WTC11 (cell line): ENCODE measurements around the gene CPVL. TPM values are rescaled to one million over a fixed set of nuclear protein-coding genes. Genes with fewer than 3 reads are reported as not detected.

Experiments used
- ATAC-seq: fragments of 200-7000 bp; cut with Tn5 transposase; 2 replicates; pipeline ENCODE4 v1.10.0; 2021; ENCODE audit warnings: mild to moderate bottlenecking, moderate library complexity
- CTCF ChIA-PET: fragments of 300-600 bp; sonication (Branson Sonifier 250); formaldehyde crosslinking; loops from one replicate; lab custom pipeline; 2021; ENCODE audit warnings: antibody characterized with exemption; lab: Charles Lee
- POLR2A ChIA-PET: fragments of 350-600 bp; sonication (Branson Sonifier 250); formaldehyde crosslinking; loops from one replicate; lab custom pipeline; 2021; ENCODE audit warnings: antibody characterized with exemption; lab: Charles Lee
- DNase-seq: peaks from one replicate; pipeline ENCODE4 v3.0.0; 2021; ENCODE audit warnings: low spot score
- H3K27ac Mint-ChIP-seq: 2 replicates; pipeline ENCODE4 v1.8.0; 2021; ENCODE audit warnings: mixed read lengths
- H3K27me3 Mint-ChIP-seq: 2 replicates; pipeline ENCODE4 v1.8.0; 2021; ENCODE audit warnings: low read depth, mild to moderate bottlenecking, moderate library complexity, mixed read lengths
- H3K36me3 Mint-ChIP-seq: 2 replicates; pipeline ENCODE4 v1.8.0; 2021; ENCODE audit warnings: mixed read lengths
- H3K4me1 Mint-ChIP-seq: 2 replicates; pipeline ENCODE4 v1.8.0; 2022; ENCODE audit warnings: mixed read lengths
- H3K4me3 Mint-ChIP-seq: 2 replicates; pipeline ENCODE4 v1.8.0; 2021; ENCODE audit warnings: mild to moderate bottlenecking, moderate library complexity, mixed read lengths
- H3K9me3 Mint-ChIP-seq: 2 replicates; pipeline ENCODE4 v1.8.0; 2021; ENCODE audit warnings: mixed read lengths
- ATF3 ChIP-seq: sonication (generic); formaldehyde crosslinking; conservative IDR thresholded peaks from 2 replicates; pipeline ENCODE4 v1.8.1; 2022; ENCODE audit warnings: mild to moderate bottlenecking, missing genetic modification reagents
- ATF6 ChIP-seq: sonication (generic); formaldehyde crosslinking; IDR thresholded peaks from 2 replicates; pipeline ENCODE4 v1.8.1; 2023; ENCODE audit warnings: mild to moderate bottlenecking, missing genetic modification reagents
- CREM ChIP-seq: sonication (generic); formaldehyde crosslinking; IDR thresholded peaks from 2 replicates; pipeline ENCODE4 v1.8.1; 2022; ENCODE audit warnings: mild to moderate bottlenecking, missing genetic modification reagents, moderate library complexity
- E2F4 ChIP-seq: sonication (generic); formaldehyde crosslinking; IDR thresholded peaks from 2 replicates; pipeline ENCODE4 v1.8.1; 2022; ENCODE audit warnings: low read depth, mild to moderate bottlenecking, moderate library complexity, missing genetic modification reagents, borderline replicate concordance
- EMX1 ChIP-seq: fragments of 250-450 bp; sonication (Bioruptor Pico); IDR thresholded peaks from 2 replicates; pipeline ENCODE4 v1.8.0; 2021; ENCODE audit warnings: mild to moderate bottlenecking
- IRF2 ChIP-seq: sonication (generic); formaldehyde crosslinking; IDR thresholded peaks from 2 replicates; pipeline ENCODE4 v1.8.0; 2022; ENCODE audit warnings: low read depth, missing genetic modification reagents, borderline replicate concordance
- MLX ChIP-seq: sonication (generic); formaldehyde crosslinking; IDR thresholded peaks from 2 replicates; pipeline ENCODE4 v1.8.1; 2023; ENCODE audit warnings: mild to moderate bottlenecking, missing genetic modification reagents, moderate library complexity
- NR2C2 ChIP-seq: sonication (generic); formaldehyde crosslinking; IDR thresholded peaks from 2 replicates; pipeline ENCODE4 v1.8.0; 2022; ENCODE audit warnings: mild to moderate bottlenecking, missing genetic modification reagents
- PRRX2 ChIP-seq: fragments of 250-450 bp; sonication (Bioruptor Pico); IDR thresholded peaks from 2 replicates; pipeline ENCODE4 v1.8.0; 2021; ENCODE audit warnings: mild to moderate bottlenecking
- SP1 ChIP-seq: sonication (generic); formaldehyde crosslinking; conservative IDR thresholded peaks from 2 replicates; pipeline ENCODE4 v1.8.1; 2022; ENCODE audit warnings: missing genetic modification reagents
- TEAD4 ChIP-seq: sonication (generic); formaldehyde crosslinking; IDR thresholded peaks from 2 replicates; pipeline ENCODE4 v1.8.0; 2022; ENCODE audit warnings: mild to moderate bottlenecking, missing genetic modification reagents
- ZNF121 ChIP-seq: sonication (generic); formaldehyde crosslinking; IDR thresholded peaks from 2 replicates; pipeline ENCODE4 v1.8.0; 2023; ENCODE audit warnings: missing genetic modification reagents
- ZNF219 ChIP-seq: sonication (generic); formaldehyde crosslinking; IDR thresholded peaks from 2 replicates; pipeline ENCODE4 v1.8.0; 2023; ENCODE audit warnings: missing genetic modification reagents, mild to moderate bottlenecking, borderline replicate concordance
- total RNA-seq: library from RNA; stranded (reverse); gene quantifications from 3 replicates; pipeline ENCODE4 v1.2.3, GENCODE V29; 2021
- TF ChIP-seq, protein P1 (sequence below): fragments of 200-600 bp; IDR thresholded peaks from 2 replicates; pipeline ENCODE4 v1.8.0; 2022; ENCODE audit warnings: antibody characterized with exemption
- TF ChIP-seq, protein P2 (sequence below): sonication (generic); formaldehyde crosslinking; IDR thresholded peaks from 2 replicates; pipeline ENCODE4 v1.8.0; 2022; ENCODE audit warnings: mild to moderate bottlenecking, missing genetic modification reagents

The CPVL gene
- total RNA-seq, 1 experiment from 2014 or later: 34.2 TPM

DNA sequence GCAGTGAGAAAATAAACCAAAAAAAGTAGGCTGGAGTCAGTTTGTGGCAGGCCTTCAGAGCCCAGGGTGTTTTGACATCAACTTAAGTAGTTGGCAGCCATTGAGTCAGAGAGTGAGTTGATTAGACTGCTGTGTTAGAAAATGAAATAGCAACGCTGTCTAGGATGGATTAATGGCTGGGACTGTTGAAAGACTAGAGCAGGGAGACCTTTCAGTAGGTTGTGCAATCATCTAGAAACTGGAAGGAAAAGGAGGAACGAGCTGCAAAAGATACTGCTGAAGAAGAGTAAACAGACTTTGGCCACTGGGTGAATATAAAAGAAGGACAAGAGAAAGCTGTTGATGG, 159.6 kb downstream of the CPVL start:
- POLR2A ChIA-PET: no interaction called here
- no peak for ATAC-seq
- Mint-ChIP-seq H3K27me3 (no peaks in the 10 kb centered on the region), H3K9me3 (no peaks in the 10 kb centered on the region), H3K4me3 (no peak overlapping the region), H3K27ac (no peak overlapping the region), H3K36me3 (no peaks in the 10 kb centered on the region), H3K4me1 (peaks cover 45% of the 10 kb centered on the region)
- CTCF ChIA-PET: interaction anchor here (0.6 to 4.0 kb wide), 4 partner anchors 30 to 120 kb away, joined by 3 to 35 read pairs (median 4); no protein-coding TSS in a partner anchor
- no peak for DNase-seq
- no peak for TF ChIP-seq NR2C2 (CRISPR knock-in tag)
- no peak for TF ChIP-seq ZNF121 (CRISPR knock-in tag)
- TF ChIP-seq E2F4 (CRISPR knock-in tag): no peak
- no peak for TF ChIP-seq TEAD4 (CRISPR knock-in tag)
- no peak for TF ChIP-seq PRRX2 (CRISPR knock-in tag)
- TF ChIP-seq, protein P1, sequence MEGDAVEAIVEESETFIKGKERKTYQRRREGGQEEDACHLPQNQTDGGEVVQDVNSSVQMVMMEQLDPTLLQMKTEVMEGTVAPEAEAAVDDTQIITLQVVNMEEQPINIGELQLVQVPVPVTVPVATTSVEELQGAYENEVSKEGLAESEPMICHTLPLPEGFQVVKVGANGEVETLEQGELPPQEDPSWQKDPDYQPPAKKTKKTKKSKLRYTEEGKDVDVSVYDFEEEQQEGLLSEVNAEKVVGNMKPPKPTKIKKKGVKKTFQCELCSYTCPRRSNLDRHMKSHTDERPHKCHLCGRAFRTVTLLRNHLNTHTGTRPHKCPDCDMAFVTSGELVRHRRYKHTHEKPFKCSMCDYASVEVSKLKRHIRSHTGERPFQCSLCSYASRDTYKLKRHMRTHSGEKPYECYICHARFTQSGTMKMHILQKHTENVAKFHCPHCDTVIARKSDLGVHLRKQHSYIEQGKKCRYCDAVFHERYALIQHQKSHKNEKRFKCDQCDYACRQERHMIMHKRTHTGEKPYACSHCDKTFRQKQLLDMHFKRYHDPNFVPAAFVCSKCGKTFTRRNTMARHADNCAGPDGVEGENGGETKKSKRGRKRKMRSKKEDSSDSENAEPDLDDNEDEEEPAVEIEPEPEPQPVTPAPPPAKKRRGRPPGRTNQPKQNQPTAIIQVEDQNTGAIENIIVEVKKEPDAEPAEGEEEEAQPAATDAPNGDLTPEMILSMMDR: no peak
- no peak for TF ChIP-seq ATF3 (CRISPR knock-in tag)
- no peak for TF ChIP-seq ATF6 (CRISPR knock-in tag)

DNA sequence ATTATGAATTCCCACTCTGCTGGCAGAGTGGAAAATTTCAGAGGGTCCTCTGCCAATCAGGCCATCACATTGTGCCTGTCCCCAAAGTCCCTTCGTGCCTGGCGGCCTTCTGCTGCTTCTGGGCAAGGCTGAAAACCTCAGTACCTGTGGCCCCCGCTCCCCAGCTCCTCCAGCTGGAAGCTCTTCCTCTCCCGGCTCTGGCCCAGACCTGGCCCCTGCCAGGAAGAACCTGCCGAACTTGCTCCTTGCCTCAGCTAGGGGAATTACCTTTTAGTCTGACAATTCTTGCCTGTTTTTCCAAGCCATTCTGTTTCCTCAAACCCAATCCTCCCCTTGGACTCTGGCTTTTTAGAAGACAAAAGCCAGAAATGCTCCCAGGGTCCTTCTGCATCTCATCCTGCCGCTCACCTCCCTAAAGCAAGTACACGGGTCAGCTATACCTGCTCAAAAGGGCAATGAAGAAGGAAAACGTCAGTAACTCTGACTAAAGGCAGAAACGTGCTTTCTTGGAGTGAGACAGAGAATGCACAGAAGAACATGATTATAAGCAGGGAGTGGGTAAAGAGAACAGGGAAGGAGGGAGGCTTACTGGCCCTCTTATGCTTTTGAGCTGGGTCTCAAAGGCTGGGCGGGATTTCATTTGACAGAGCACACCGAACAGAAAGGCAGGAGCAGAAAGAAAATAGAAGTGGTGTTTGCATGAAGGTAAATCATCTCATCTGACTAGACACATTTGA, 160.1 kb downstream of the CPVL start:
- no peaks in the 10 kb centered on the region for H3K36me3 Mint-ChIP-seq
- peak overlapping the region; percentile 50 for H3K27ac Mint-ChIP-seq
- no peak for TF ChIP-seq ZNF219 (CRISPR knock-in tag)
- no peak for TF ChIP-seq CREM
- TF ChIP-seq, protein P2, sequence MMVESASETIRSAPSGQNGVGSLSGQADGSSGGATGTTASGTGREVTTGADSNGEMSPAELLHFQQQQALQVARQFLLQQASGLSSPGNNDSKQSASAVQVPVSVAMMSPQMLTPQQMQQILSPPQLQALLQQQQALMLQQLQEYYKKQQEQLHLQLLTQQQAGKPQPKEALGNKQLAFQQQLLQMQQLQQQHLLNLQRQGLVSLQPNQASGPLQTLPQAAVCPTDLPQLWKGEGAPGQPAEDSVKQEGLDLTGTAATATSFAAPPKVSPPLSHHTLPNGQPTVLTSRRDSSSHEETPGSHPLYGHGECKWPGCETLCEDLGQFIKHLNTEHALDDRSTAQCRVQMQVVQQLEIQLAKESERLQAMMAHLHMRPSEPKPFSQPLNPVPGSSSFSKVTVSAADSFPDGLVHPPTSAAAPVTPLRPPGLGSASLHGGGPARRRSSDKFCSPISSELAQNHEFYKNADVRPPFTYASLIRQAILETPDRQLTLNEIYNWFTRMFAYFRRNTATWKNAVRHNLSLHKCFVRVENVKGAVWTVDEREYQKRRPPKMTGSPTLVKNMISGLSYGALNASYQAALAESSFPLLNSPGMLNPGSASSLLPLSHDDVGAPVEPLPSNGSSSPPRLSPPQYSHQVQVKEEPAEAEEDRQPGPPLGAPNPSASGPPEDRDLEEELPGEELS (CRISPR knock-in tag): no peak
- TF ChIP-seq SP1: no peak
- no peak for TF ChIP-seq EMX1 (CRISPR knock-in tag)
- no peak for TF ChIP-seq MLX
- no peak for TF ChIP-seq IRF2 (CRISPR knock-in tag)
- TF ChIP-seq, all 79 proteins: peak for 0
- H3K9me3 Mint-ChIP-seq: no peaks in the 10 kb centered on the region
- ATAC-seq: peak; percentile 40; the same call in 1 of the 2 replicates
- CTCF ChIA-PET: interaction anchor here (0.6 to 4.0 kb wide), 8 partner anchors 15 to 576 kb away, joined by 3 to 35 read pairs (median 4); no protein-coding TSS in a partner anchor
- H3K4me3 Mint-ChIP-seq: no peak overlapping the region
- H3K27me3 Mint-ChIP-seq: no peaks in the 10 kb centered on the region
- peaks cover 48% of the 10 kb centered on the region for H3K4me1 Mint-ChIP-seq
- POLR2A ChIA-PET: no interaction called here
- no peak for DNase-seq
